ENCODE measurements around the gene RAB11B. TPM values are rescaled to one million over a fixed set of nuclear protein-coding genes. Genes with fewer than 3 reads are reported as not detected.

Gene RAB11B
- total and polyA plus RNA-seq, 8 donors: 47.7 to 116 (median 79.4) TPM

GRCh38 chr19:8357007-8357521, 33.1 kb upstream of the RAB11B start:
- Histone ChIP-seq H3K4me3 (no peak overlapping the region), H3K4me1 (peaks cover 27 to 50% (median 44%) of the 10 kb centered on the region in 4 donors), H3K9me3 (no peaks in the 10 kb centered on the region), H3K27me3 (peaks cover 0 to 8% (median 0%) of the 10 kb centered on the region in 3 donors), H3K27ac (no peak overlapping the region), H3K36me3 (no peaks in the 10 kb centered on the region)
- 62 to 71% (median 67%) methylated on average over 4 of the region's 4 CpGs for WGBS, 5 donors
- DNase-seq: no peak
- TF ChIP-seq CTCF (IDR thresholded peaks at IDR 0.05) (no peak), POLR2AphosphoS5 (IDR thresholded peaks at IDR 0.05) (no peak), POLR2A (IDR thresholded peaks at IDR 0.05) (no peak), EP300 (IDR thresholded peaks at IDR 0.05) (no peak)
- intact Hi-C loops (cut with DNase I; ENCODE audit: low total_unique reads): loop anchor here (5.0 kb wide), 1 partner anchor 35 kb away; the partner anchor contains the start of gene RAB11B

GRCh38 chr19:8358948-8359347, 31.2 kb upstream of the RAB11B start:
- Histone ChIP-seq H3K4me1 (peaks cover 37 to 50% (median 45%) of the 10 kb centered on the region in 4 donors), H3K36me3 (no peaks in the 10 kb centered on the region), H3K27ac (no peak overlapping the region), H3K9me3 (no peaks in the 10 kb centered on the region), H3K4me3 (no peak overlapping the region), H3K27me3 (peaks cover 0 to 5% (median 0%) of the 10 kb centered on the region in 3 donors)
- 76 to 91% (median 85%) methylated on average over 6 of the region's 6 CpGs for WGBS, 5 donors
- no peak for TF ChIP-seq POLR2AphosphoS5 (IDR thresholded peaks at IDR 0.05)
- no peak for TF ChIP-seq CTCF (IDR thresholded peaks at IDR 0.05)
- no peak for TF ChIP-seq POLR2A (IDR thresholded peaks at IDR 0.05)
- no peak for TF ChIP-seq EP300 (IDR thresholded peaks at IDR 0.05)
- intact Hi-C loops (cut with DNase I; ENCODE audit: low total_unique reads): loop anchor here (5.0 kb wide), 1 partner anchor 33 kb away; the partner anchor contains the start of gene RAB11B
- DNase-seq: no peak

GRCh38 chr19:8360196-8360595, 30.0 kb upstream of the RAB11B start:
- H3K27me3 ChIP-seq: peaks cover 0 to 18% (median 0%) of the 10 kb centered on the region in 3 donors
- DNase-seq: no peak
- H3K4me3 ChIP-seq: no peak overlapping the region
- no peak for TF ChIP-seq EP300 (IDR thresholded peaks at IDR 0.05)
- no peak for TF ChIP-seq POLR2A (IDR thresholded peaks at IDR 0.05)
- no peak for TF ChIP-seq POLR2AphosphoS5 (IDR thresholded peaks at IDR 0.05)
- no peak for TF ChIP-seq CTCF (IDR thresholded peaks at IDR 0.05)
- H3K27ac ChIP-seq: no peak overlapping the region
- 80 to 95% (median 88%) methylated on average over 8 of the region's 8 CpGs for WGBS, 5 donors
- intact Hi-C loops (cut with DNase I; ENCODE audit: low total_unique reads): no loop called here
- H3K36me3 ChIP-seq: no peaks in the 10 kb centered on the region
- H3K4me1 ChIP-seq: peaks cover 40 to 50% (median 47%) of the 10 kb centered on the region in 4 donors
- no peaks in the 10 kb centered on the region for H3K9me3 ChIP-seq

GRCh38 chr19:8361921-8362793, 28.0 kb upstream of the RAB11B start:
- 13 to 32% (median 22%) methylated on average over 12 of the region's 12 CpGs for WGBS, 5 donors
- DNase-seq: peak; percentile 97 to 98
- H3K27me3 ChIP-seq: peaks cover 0 to 28% (median 0%) of the 10 kb centered on the region in 3 donors
- H3K4me3 ChIP-seq: no peak overlapping the region
- H3K4me1 ChIP-seq: peaks cover 54 to 62% (median 58%) of the 10 kb centered on the region in 4 donors
- TF ChIP-seq POLR2A (IDR thresholded peaks at IDR 0.05): no peak
- TF ChIP-seq POLR2AphosphoS5 (IDR thresholded peaks at IDR 0.05): peak; percentile 88 to 97 (median 96)
- peak; percentile 81 for TF ChIP-seq EP300 (IDR thresholded peaks at IDR 0.05)
- no peak for TF ChIP-seq CTCF (IDR thresholded peaks at IDR 0.05)
- peak overlapping the region; percentile 71 to 91 (median 90) for H3K27ac ChIP-seq
- no peaks in the 10 kb centered on the region for H3K9me3 ChIP-seq
- H3K36me3 ChIP-seq: no peaks in the 10 kb centered on the region
- intact Hi-C loops (cut with DNase I; ENCODE audit: low total_unique reads): no loop called here

Measured in stomach (tissue), 9 donors.